ENCODE results near the gene MAGI3.
A peak's percentile ranks its signal among the peaks of the same experiment; 100 is the strongest.

MAGI3 gene

GRCh38 chr1:113543110-113543509, 152.8 kb downstream of the MAGI3 start:
- DNase-seq = no peak
- CTCF ChIA-PET = no interaction called here
- no CpG with 5 or more reads among the region's 1 CpG for WGBS (ENCODE audit: insufficient coverage)
- Histone ChIP-seq H3K27ac (ENCODE audit: insufficient read depth in 1 of 2, low read depth in 1 of 2, low read length in 2 of 2, poor library complexity in 1 of 2, severe bottlenecking in 2 of 2) (no peak overlapping the region), H3K9me3 (ENCODE audit: control extremely low read depth in 1 of 5, control insufficient read depth in 4 of 5, insufficient read depth in 2 of 5, low read depth in 1 of 5, low read length in 4 of 5) (no peaks in the 10 kb centered on the region), H3K36me3 (ENCODE audit: control insufficient read depth in 4 of 4, insufficient read depth in 4 of 4, low read length in 3 of 4) (no peaks in the 10 kb centered on the region), H3K27me3 (replicated peaks in 2 of 5; ENCODE audit: control insufficient read depth in 4 of 5, insufficient read depth in 5 of 5, low read length in 4 of 5) (no peaks in the 10 kb centered on the region), H3K4me3 (ENCODE audit: control insufficient read depth in 1 of 7, extremely low read depth in 1 of 7, insufficient read depth in 4 of 7, low read depth in 2 of 7, low read length in 6 of 7) (no peak overlapping the region), H3K4me1 (ENCODE audit: control extremely low read depth in 1 of 4, control insufficient read depth in 4 of 4, insufficient read depth in 4 of 4, low read length in 3 of 4) (no peaks in the 10 kb centered on the region)
- POLR2A ChIA-PET = no interaction called here

- H3K9me3 ChIP-seq (ENCODE audit: control extremely low read depth in 1 of 5, control insufficient read depth in 4 of 5, insufficient read depth in 2 of 5, low read depth in 1 of 5, low read length in 4 of 5) = no peaks in the 10 kb centered on the region
- no peaks in the 10 kb centered on the region for H3K4me1 ChIP-seq (ENCODE audit: control extremely low read depth in 1 of 4, control insufficient read depth in 4 of 4, insufficient read depth in 4 of 4, low read length in 3 of 4)
- no peak overlapping the region for H3K4me3 ChIP-seq (ENCODE audit: control insufficient read depth in 1 of 7, extremely low read depth in 1 of 7, insufficient read depth in 4 of 7, low read depth in 2 of 7, low read length in 6 of 7)
- DNase-seq = no peak
- H3K36me3 ChIP-seq (ENCODE audit: control insufficient read depth in 4 of 4, insufficient read depth in 4 of 4, low read length in 3 of 4) = no peaks in the 10 kb centered on the region
- H3K27ac ChIP-seq (ENCODE audit: insufficient read depth in 1 of 2, low read depth in 1 of 2, low read length in 2 of 2, poor library complexity in 1 of 2, severe bottlenecking in 2 of 2) = no peak overlapping the region
- no peaks in the 10 kb centered on the region for H3K27me3 ChIP-seq (replicated peaks in 2 of 5; ENCODE audit: control insufficient read depth in 4 of 5, insufficient read depth in 5 of 5, low read length in 4 of 5)
- POLR2A ChIA-PET = no interaction called here
- CTCF ChIA-PET = no interaction called here
- WGBS (ENCODE audit: insufficient coverage) = 100% methylated on average over 1 of the region's 3 CpGs
Observed at GRCh38 chr1:113545210-113545609, 154.9 kb downstream of the MAGI3 start.

GRCh38 chr1:113545626-113546025, 155.3 kb downstream of the MAGI3 start:
- DNase-seq = no peak
- no peaks in the 10 kb centered on the region for H3K9me3 ChIP-seq (ENCODE audit: control extremely low read depth in 1 of 5, control insufficient read depth in 4 of 5, insufficient read depth in 2 of 5, low read depth in 1 of 5, low read length in 4 of 5)
- H3K4me3 ChIP-seq (ENCODE audit: control insufficient read depth in 1 of 7, extremely low read depth in 1 of 7, insufficient read depth in 4 of 7, low read depth in 2 of 7, low read length in 6 of 7) = no peak overlapping the region
- no peaks in the 10 kb centered on the region for H3K4me1 ChIP-seq (ENCODE audit: control extremely low read depth in 1 of 4, control insufficient read depth in 4 of 4, insufficient read depth in 4 of 4, low read length in 3 of 4)
- WGBS (ENCODE audit: insufficient coverage) = no CpG with 5 or more reads among the region's 2 CpGs
- H3K27me3 ChIP-seq (replicated peaks in 2 of 5; ENCODE audit: control insufficient read depth in 4 of 5, insufficient read depth in 5 of 5, low read length in 4 of 5) = no peaks in the 10 kb centered on the region
- no peak overlapping the region for H3K27ac ChIP-seq (ENCODE audit: insufficient read depth in 1 of 2, low read depth in 1 of 2, low read length in 2 of 2, poor library complexity in 1 of 2, severe bottlenecking in 2 of 2)
- POLR2A ChIA-PET = no interaction called here
- no peaks in the 10 kb centered on the region for H3K36me3 ChIP-seq (ENCODE audit: control insufficient read depth in 4 of 4, insufficient read depth in 4 of 4, low read length in 3 of 4)
- CTCF ChIA-PET = no interaction called here

GRCh38 chr1:113551728-113552127, 161.4 kb downstream of the MAGI3 start:
- Histone ChIP-seq H3K4me1 (ENCODE audit: control extremely low read depth in 1 of 4, control insufficient read depth in 4 of 4, insufficient read depth in 4 of 4, low read length in 3 of 4) (no peaks in the 10 kb centered on the region), H3K36me3 (ENCODE audit: control insufficient read depth in 4 of 4, insufficient read depth in 4 of 4, low read length in 3 of 4) (no peaks in the 10 kb centered on the region), H3K9me3 (ENCODE audit: control extremely low read depth in 1 of 5, control insufficient read depth in 4 of 5, insufficient read depth in 2 of 5, low read depth in 1 of 5, low read length in 4 of 5) (peaks cover 0 to 6% (median 0%) of the 10 kb centered on the region in 5 experiments), H3K27me3 (replicated peaks in 2 of 5; ENCODE audit: control insufficient read depth in 4 of 5, insufficient read depth in 5 of 5, low read length in 4 of 5) (no peaks in the 10 kb centered on the region), H3K27ac (ENCODE audit: insufficient read depth in 1 of 2, low read depth in 1 of 2, low read length in 2 of 2, poor library complexity in 1 of 2, severe bottlenecking in 2 of 2) (no peak overlapping the region), H3K4me3 (ENCODE audit: control insufficient read depth in 1 of 7, extremely low read depth in 1 of 7, insufficient read depth in 4 of 7, low read depth in 2 of 7, low read length in 6 of 7) (no peak overlapping the region)
- CTCF ChIA-PET = no interaction called here
- DNase-seq = no peak
- WGBS (ENCODE audit: insufficient coverage) = no CpG with 5 or more reads among the region's 1 CpG
- POLR2A ChIA-PET = no interaction called here

- no peak overlapping the region for H3K4me3 ChIP-seq (ENCODE audit: control insufficient read depth in 1 of 7, extremely low read depth in 1 of 7, insufficient read depth in 4 of 7, low read depth in 2 of 7, low read length in 6 of 7)
- H3K9me3 ChIP-seq (ENCODE audit: control extremely low read depth in 1 of 5, control insufficient read depth in 4 of 5, insufficient read depth in 2 of 5, low read depth in 1 of 5, low read length in 4 of 5) = peaks cover 0 to 6% (median 2%) of the 10 kb centered on the region in 5 experiments
- H3K27ac ChIP-seq (ENCODE audit: insufficient read depth in 1 of 2, low read depth in 1 of 2, low read length in 2 of 2, poor library complexity in 1 of 2, severe bottlenecking in 2 of 2) = no peak overlapping the region
- WGBS (ENCODE audit: insufficient coverage) = no CpG with 5 or more reads among the region's 1 CpG
- CTCF ChIA-PET = no interaction called here
- H3K27me3 ChIP-seq (replicated peaks in 2 of 5; ENCODE audit: control insufficient read depth in 4 of 5, insufficient read depth in 5 of 5, low read length in 4 of 5) = no peaks in the 10 kb centered on the region
- no peaks in the 10 kb centered on the region for H3K4me1 ChIP-seq (ENCODE audit: control extremely low read depth in 1 of 4, control insufficient read depth in 4 of 4, insufficient read depth in 4 of 4, low read length in 3 of 4)
- H3K36me3 ChIP-seq (ENCODE audit: control insufficient read depth in 4 of 4, insufficient read depth in 4 of 4, low read length in 3 of 4) = no peaks in the 10 kb centered on the region
- POLR2A ChIA-PET = no interaction called here
- DNase-seq = no peak
Observed at GRCh38 chr1:113552244-113552643, 161.9 kb downstream of the MAGI3 start.

GRCh38 chr1:113557187-113557586, 166.9 kb downstream of the MAGI3 start:
- no peak for DNase-seq
- peaks cover 0 to 3% (median 0%) of the 10 kb centered on the region in 4 experiments for H3K36me3 ChIP-seq (ENCODE audit: control insufficient read depth in 4 of 4, insufficient read depth in 4 of 4, low read length in 3 of 4)
- no peak overlapping the region for H3K27ac ChIP-seq (ENCODE audit: insufficient read depth in 1 of 2, low read depth in 1 of 2, low read length in 2 of 2, poor library complexity in 1 of 2, severe bottlenecking in 2 of 2)
- no peaks in the 10 kb centered on the region for H3K27me3 ChIP-seq (replicated peaks in 2 of 5; ENCODE audit: control insufficient read depth in 4 of 5, insufficient read depth in 5 of 5, low read length in 4 of 5)
- no peaks in the 10 kb centered on the region for H3K4me1 ChIP-seq (ENCODE audit: control extremely low read depth in 1 of 4, control insufficient read depth in 4 of 4, insufficient read depth in 4 of 4, low read length in 3 of 4)
- H3K4me3 ChIP-seq (ENCODE audit: control insufficient read depth in 1 of 7, extremely low read depth in 1 of 7, insufficient read depth in 4 of 7, low read depth in 2 of 7, low read length in 6 of 7) = no peak overlapping the region
- WGBS (ENCODE audit: insufficient coverage) = 100% methylated on average over 1 of the region's 2 CpGs
- peaks cover 0 to 11% (median 6%) of the 10 kb centered on the region in 5 experiments for H3K9me3 ChIP-seq (ENCODE audit: control extremely low read depth in 1 of 5, control insufficient read depth in 4 of 5, insufficient read depth in 2 of 5, low read depth in 1 of 5, low read length in 4 of 5)
- ChIA-PET CTCF (no interaction called here), POLR2A (no interaction called here)

- DNase-seq = no peak
- H3K36me3 ChIP-seq (ENCODE audit: control insufficient read depth in 4 of 4, insufficient read depth in 4 of 4, low read length in 3 of 4) = no peaks in the 10 kb centered on the region
- no peaks in the 10 kb centered on the region for H3K4me1 ChIP-seq (ENCODE audit: control extremely low read depth in 1 of 4, control insufficient read depth in 4 of 4, insufficient read depth in 4 of 4, low read length in 3 of 4)
- CTCF ChIA-PET = no interaction called here
- peaks cover 0 to 16% (median 7%) of the 10 kb centered on the region in 5 experiments for H3K9me3 ChIP-seq (ENCODE audit: control extremely low read depth in 1 of 5, control insufficient read depth in 4 of 5, insufficient read depth in 2 of 5, low read depth in 1 of 5, low read length in 4 of 5)
- H3K27me3 ChIP-seq (replicated peaks in 2 of 5; ENCODE audit: control insufficient read depth in 4 of 5, insufficient read depth in 5 of 5, low read length in 4 of 5) = no peaks in the 10 kb centered on the region
- H3K27ac ChIP-seq (ENCODE audit: insufficient read depth in 1 of 2, low read depth in 1 of 2, low read length in 2 of 2, poor library complexity in 1 of 2, severe bottlenecking in 2 of 2) = no peak overlapping the region
- POLR2A ChIA-PET = no interaction called here
- no peak overlapping the region for H3K4me3 ChIP-seq (ENCODE audit: control insufficient read depth in 1 of 7, extremely low read depth in 1 of 7, insufficient read depth in 4 of 7, low read depth in 2 of 7, low read length in 6 of 7)
Observed at GRCh38 chr1:113565621-113566020, 175.3 kb downstream of the MAGI3 start.

- no peaks in the 10 kb centered on the region for H3K36me3 ChIP-seq (ENCODE audit: control insufficient read depth in 4 of 4, insufficient read depth in 4 of 4, low read length in 3 of 4)
- no peaks in the 10 kb centered on the region for H3K27me3 ChIP-seq (replicated peaks in 2 of 5; ENCODE audit: control insufficient read depth in 4 of 5, insufficient read depth in 5 of 5, low read length in 4 of 5)
- DNase-seq = peak in 2 of 3 donors; percentile 1
- peaks cover 0 to 16% (median 7%) of the 10 kb centered on the region in 5 experiments for H3K9me3 ChIP-seq (ENCODE audit: control extremely low read depth in 1 of 5, control insufficient read depth in 4 of 5, insufficient read depth in 2 of 5, low read depth in 1 of 5, low read length in 4 of 5)
- H3K27ac ChIP-seq (ENCODE audit: insufficient read depth in 1 of 2, low read depth in 1 of 2, low read length in 2 of 2, poor library complexity in 1 of 2, severe bottlenecking in 2 of 2) = no peak overlapping the region
- CTCF ChIA-PET = no interaction called here
- no peaks in the 10 kb centered on the region for H3K4me1 ChIP-seq (ENCODE audit: control extremely low read depth in 1 of 4, control insufficient read depth in 4 of 4, insufficient read depth in 4 of 4, low read length in 3 of 4)
- no peak overlapping the region for H3K4me3 ChIP-seq (ENCODE audit: control insufficient read depth in 1 of 7, extremely low read depth in 1 of 7, insufficient read depth in 4 of 7, low read depth in 2 of 7, low read length in 6 of 7)
- POLR2A ChIA-PET = no interaction called here
Observed at GRCh38 chr1:113567427-113567826, 177.1 kb downstream of the MAGI3 start.

All from common myeloid progenitor, CD34-positive (primary cell).